GM19239 (cell line): ENCODE results near the gene ORAI3.

Source experiments
- DNase-seq: peaks from one replicate; pipeline ENCODE4 v3.0.0; 2011; ENCODE audit warnings: low spot score; ENCODE audit not compliant: insufficient read length
- FAIRE-seq: peaks from 2 replicates; lab custom pipeline; 2011; peaks lifted over from hg19 to GRCh38; lab: Jason Lieb, UNC

The ORAI3 gene

GRCh38 chr16:30944352-30944751 lies 4.5 kb upstream of the ORAI3 start:
- DNase-seq = no peak
- FAIRE-seq = no peak

- DNase-seq (no peak), FAIRE-seq (no peak)
These were observed 2.0 kb upstream of the ORAI3 start for GRCh38 chr16:30946671-30947540.

- DNase-seq (no peak), FAIRE-seq (no peak)
These were observed 1.4 kb upstream of the ORAI3 start for GRCh38 chr16:30947541-30947858.

- FAIRE-seq (no peak), DNase-seq (no peak)
These were observed 805 bp upstream of the ORAI3 start for GRCh38 chr16:30947859-30948666.

GRCh38 chr16:30949650-30950515 lies 1.0 kb downstream of the ORAI3 start:
- FAIRE-seq (peak; percentile 70), DNase-seq (no peak)

GRCh38 chr16:30950516-30951065 lies 1.7 kb downstream of the ORAI3 start:
- FAIRE-seq (peak; percentile 14), DNase-seq (no peak)

- no peak for FAIRE-seq
- no peak for DNase-seq
These were observed 2.3 kb downstream of the ORAI3 start for GRCh38 chr16:30951193-30951592.

GRCh38 chr16:30951750-30952149 lies 2.9 kb downstream of the ORAI3 start:
- FAIRE-seq = no peak
- no peak for DNase-seq

GRCh38 chr16:30953111-30953510 lies 4.2 kb downstream of the ORAI3 start:
- no peak for DNase-seq
- FAIRE-seq = no peak

GRCh38 chr16:30953511-30954124 lies 4.8 kb downstream of the ORAI3 start:
- DNase-seq (no peak), FAIRE-seq (peak; percentile 73)

GRCh38 chr16:30954993-30955392 lies 6.1 kb downstream of the ORAI3 start:
- no peak for DNase-seq

GRCh38 chr16:30956601-30957455 lies 8.0 kb downstream of the ORAI3 start:
- FAIRE-seq = no peak
- DNase-seq = peak; percentile 67

More at GRCh38 chr16:30954993-30955392, 6.1 kb downstream of the ORAI3 start:
- no peak for FAIRE-seq

- FAIRE-seq (peak; percentile 94), DNase-seq (peak; percentile 98)
These were observed 8.7 kb downstream of the ORAI3 start, which contains the start of gene SETD1A for GRCh38 chr16:30957456-30958174. TSS of gene SETD1A (plus strand) at chr16:30957754. CDS start at chr16:30958732, 978 bp downstream.

GRCh38 chr16:30958175-30959079 lies 9.6 kb downstream of the ORAI3 start:
- DNase-seq = peak; percentile 81
- FAIRE-seq = no peak

- no peak for DNase-seq
- FAIRE-seq = no peak
These were observed 12.5 kb downstream of the ORAI3 start for GRCh38 chr16:30961384-30961783.

GRCh38 chr16:30963925-30964511 lies 15.2 kb downstream of the ORAI3 start:
- DNase-seq (no peak), FAIRE-seq (no peak)
